ENCODE measurements around the gene CYTIP.

The CYTIP gene

GRCh38 chr2:157443795-157444640, at the start of gene CYTIP:
TSS of gene CYTIP (minus strand) at chr2:157444089. CDS start at chr2:157444020, 69 bp downstream.
- H3K4me3 ChIP-seq (ENCODE audit: low read depth, low read length) = no peak within 1 kb of the TSS

DNA sequence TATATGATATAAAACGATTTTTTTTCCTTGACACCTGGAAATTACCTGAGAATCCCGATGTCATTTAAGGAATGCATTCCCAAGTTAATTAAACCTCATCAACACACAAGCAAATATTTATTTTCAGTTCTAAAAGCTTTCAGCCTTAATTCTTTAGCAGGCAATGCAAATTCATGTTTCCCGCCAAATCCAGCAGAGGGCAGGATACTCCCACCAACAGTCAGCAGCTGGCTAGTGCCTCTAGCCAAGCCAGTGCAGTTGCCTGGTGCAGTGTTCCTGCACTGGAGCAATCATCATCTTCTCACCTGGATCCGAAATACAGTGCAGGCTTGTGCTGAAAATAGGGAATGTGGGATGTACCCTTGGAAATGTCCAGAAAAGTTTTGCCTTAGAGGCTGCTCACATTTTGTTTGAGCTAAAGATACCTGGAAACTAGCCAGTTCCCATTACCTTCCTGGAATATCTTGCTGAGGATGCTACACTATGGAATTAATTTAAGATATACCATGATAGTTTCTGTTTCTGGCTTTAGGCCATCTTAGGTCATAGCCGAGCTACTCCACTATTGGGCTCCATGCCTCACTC, 48.4 kb upstream of the CYTIP start:
- no peak overlapping the region for H3K4me3 ChIP-seq (ENCODE audit: low read depth, low read length)

DNA sequence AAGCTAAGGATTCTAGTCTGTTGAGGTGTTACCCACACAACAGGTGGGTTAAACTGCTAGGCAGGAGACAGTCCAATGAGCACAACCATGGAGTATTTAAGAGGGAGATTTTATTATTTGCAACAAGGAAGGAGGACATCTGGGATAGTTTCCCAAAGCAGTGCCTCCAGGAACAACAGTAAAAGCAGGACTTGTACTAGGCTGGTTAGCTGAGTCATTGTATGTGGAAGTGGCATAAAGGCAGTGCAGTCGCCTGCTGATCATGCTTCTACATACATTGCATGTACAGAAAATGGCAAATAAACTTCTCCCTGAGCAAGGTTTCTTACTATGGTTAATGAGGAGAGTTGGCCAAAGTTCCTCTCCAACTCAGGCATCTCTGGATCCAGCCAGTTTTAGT, 46.1 kb upstream of the CYTIP start:
- no peak overlapping the region for H3K4me3 ChIP-seq (ENCODE audit: low read depth, low read length)

DNA sequence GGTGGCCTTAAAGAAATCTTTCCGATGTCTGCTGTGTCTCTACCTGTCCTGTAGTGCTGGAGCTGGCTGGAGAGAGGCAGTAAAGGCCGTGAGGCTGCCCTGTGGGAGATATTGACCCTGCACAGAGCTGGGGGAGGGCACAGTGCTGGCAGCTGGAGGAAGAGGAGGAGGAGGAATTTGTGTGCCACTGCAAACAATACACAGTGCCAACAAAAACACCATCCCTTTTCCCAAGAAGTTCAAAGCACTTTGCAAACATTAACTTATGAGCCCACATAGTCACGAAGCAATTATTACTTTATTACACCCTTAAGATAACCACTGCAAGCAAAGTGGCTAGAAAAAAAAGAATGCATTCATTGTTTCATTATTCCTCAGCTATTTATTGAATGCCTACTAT, 45.0 kb upstream of the CYTIP start:
- H3K4me3 ChIP-seq (ENCODE audit: low read depth, low read length) = no peak overlapping the region

GRCh38 chr2:157487747-157488146, 43.9 kb upstream of the CYTIP start:
- H3K4me3 ChIP-seq (ENCODE audit: low read depth, low read length) = no peak overlapping the region

DNA sequence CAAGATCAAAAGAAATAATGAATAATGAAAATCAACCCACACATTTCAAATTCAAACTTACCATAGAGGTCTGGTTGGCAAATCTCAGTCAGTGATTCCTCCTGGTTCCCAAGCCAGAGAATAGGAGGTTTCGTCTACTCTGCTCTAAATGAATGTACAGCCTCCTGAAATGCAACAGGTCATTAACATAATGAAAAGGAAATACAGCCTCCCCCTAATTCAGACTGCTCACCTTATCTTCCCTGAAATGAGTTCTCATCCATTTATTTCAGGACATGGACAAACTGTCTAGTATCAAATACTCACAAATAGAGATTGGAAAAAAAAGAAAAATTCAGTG, 43.4 kb upstream of the CYTIP start:
- H3K4me3 ChIP-seq (ENCODE audit: low read depth, low read length) = no peak overlapping the region

DNA sequence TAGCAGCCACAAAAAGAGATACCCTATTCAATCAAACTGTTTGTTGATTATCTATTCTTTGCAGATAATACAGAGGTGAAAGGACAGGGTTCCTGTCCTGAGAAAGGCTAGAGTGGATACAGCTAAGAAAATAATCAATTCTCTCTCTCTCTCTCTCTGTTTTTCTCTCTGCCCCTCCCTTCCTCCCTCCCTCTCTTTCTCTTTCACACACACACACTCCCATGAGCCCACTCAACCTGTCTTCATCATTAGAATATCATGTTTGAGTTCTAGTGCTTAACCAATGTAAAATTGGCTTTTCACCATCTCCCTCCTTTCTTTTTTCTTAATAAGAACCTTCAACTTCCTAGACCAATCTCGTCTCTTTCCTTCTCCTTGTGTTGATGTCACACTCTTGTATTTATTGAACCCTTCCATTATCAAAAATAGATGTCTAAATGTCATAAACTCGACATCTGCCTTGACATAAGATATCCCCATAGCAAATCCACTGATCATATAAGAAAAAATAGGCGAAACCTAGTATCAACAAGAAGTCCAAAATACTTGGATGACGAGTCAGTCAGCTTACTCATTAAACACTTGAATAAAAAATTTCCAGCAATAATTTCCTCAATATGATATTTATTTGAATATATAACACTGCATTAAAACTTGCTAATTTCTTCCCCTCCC, 42.8 kb upstream of the CYTIP start:
- H3K4me3 ChIP-seq (ENCODE audit: low read depth, low read length) = no peak overlapping the region

GRCh38 chr2:157480182-157480961, 36.5 kb upstream of the CYTIP start:
- no peak overlapping the region for H3K4me3 ChIP-seq (ENCODE audit: low read depth, low read length)

- H3K4me3 ChIP-seq (ENCODE audit: low read depth, low read length) = no peak overlapping the region
Measured at GRCh38 chr2:157479081-157480027, 35.5 kb upstream of the CYTIP start.

DNA sequence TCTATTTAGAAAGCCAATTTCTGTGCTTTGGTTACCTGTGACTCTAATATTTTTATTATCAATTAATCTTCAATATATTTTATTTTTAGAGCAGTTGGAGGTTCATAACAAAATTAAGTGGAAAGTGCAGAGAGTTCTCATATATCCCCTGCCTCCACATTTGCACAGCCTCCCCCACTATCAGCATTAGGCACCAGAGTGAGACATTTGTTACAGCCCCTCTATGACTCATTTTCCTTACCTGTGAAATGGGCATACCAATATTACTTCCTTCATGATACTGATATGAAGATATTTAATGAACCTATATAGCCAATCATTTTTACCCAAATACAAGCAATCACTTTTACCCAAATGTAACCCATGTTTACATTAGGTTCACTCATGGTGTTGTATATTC, 34.0 kb upstream of the CYTIP start:
- no peak overlapping the region for H3K4me3 ChIP-seq (ENCODE audit: low read depth, low read length)

GRCh38 chr2:157476953-157477709, 33.2 kb upstream of the CYTIP start:
- no peak overlapping the region for H3K4me3 ChIP-seq (ENCODE audit: low read depth, low read length)

DNA sequence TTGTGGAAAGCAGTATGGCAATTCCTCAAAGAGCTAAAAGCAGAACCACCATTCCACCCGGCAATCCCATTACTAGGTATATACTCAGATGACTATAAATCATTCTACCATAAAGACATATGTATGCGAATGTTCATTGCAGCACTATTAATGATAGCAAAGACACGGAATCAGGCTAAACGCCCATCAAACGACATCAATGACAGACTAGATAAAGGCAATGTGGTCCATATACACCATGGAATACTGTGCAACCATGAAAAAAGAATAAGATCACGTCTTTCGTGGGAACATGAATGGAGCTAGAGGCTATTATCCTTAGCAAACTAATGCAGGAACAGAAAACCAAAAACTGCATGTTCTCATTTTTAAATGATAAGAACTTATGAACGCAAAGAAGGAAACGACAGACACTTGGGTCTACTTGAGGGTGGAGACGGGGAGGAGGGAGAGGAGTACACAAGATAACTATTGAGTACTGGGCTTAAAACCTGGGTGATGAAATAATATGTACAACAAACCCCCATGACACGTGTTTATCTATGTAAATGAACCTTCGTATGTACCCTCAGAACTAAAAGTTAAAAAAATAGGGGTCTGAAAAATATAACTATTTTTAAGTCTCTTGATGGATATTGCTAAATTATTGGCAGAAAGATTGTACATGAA, 32.0 kb upstream of the CYTIP start:
- no peak overlapping the region for H3K4me3 ChIP-seq (ENCODE audit: low read depth, low read length)

GRCh38 chr2:157473581-157473980, 29.7 kb upstream of the CYTIP start:
- no peak overlapping the region for H3K4me3 ChIP-seq (ENCODE audit: low read depth, low read length)

GRCh38 chr2:157471078-157471477, 27.2 kb upstream of the CYTIP start:
- H3K4me3 ChIP-seq (ENCODE audit: low read depth, low read length) = no peak overlapping the region

- no peak overlapping the region for H3K4me3 ChIP-seq (ENCODE audit: low read depth, low read length)
Measured at GRCh38 chr2:157470321-157470720, 26.4 kb upstream of the CYTIP start.

GRCh38 chr2:157469726-157470125, 25.8 kb upstream of the CYTIP start:
- no peak overlapping the region for H3K4me3 ChIP-seq (ENCODE audit: low read depth, low read length)

DNA sequence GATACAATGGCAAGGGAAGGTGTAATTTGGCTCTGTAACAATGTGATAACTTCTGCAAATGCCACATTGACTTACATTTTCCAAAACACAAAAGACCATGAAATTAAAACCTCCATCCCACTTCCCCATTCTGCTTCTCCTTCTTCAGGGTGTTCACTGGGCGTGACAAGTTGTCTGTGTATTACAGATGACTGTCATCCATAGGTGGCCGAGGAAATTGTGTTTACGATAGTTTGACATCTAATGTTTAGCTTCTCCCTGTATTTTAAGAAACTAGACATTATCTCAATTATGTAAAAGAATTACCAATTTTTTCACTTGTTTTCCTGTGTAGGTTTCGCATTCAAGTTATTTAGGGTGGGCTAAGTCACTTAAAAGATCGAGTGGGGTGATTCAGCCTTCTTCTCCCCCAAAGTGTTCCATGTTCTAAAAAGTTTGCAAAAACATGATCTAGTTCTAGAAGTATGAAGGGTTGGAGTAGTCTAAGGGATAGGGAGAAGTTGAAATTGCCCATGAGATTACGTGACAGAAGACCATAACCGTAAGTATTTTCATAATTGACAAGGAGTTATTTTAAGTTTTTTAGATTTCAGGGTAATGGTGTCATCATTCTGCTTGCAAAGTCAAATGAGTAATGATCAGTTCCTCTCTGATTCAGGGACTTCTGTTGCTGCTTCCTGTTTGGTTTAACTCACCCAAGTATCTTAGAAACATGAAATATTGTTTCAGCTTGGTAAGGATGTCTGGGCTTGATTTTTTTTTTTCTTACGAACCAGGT, 25.2 kb upstream of the CYTIP start:
- H3K4me3 ChIP-seq (ENCODE audit: low read depth, low read length) = no peak overlapping the region

DNA sequence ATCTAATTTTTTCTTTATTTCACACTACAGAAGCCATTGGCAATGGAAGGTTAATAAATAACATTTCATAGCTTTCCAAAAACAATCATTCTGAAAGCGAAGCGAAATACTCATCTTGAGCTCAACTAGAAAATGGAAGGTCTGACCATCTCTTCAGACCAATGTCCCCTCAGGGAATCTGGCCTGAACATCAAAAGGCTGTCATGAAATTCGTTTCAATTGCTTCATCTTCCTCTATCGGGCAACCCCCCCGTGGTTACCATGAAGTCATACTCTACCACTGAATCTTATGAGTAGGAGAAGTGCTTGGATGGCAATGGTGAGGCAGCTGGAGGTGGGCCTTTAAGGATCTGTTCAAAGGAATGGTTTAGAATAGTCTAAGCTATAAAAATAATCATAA, 22.9 kb upstream of the CYTIP start:
- no peak overlapping the region for H3K4me3 ChIP-seq (ENCODE audit: low read depth, low read length)

Measured in iPS-11a (cell line).